K562 (cell line): Measurements from ENCODE around the gene TRDMT1. TPM values are rescaled to one million over a fixed set of nuclear protein-coding genes. Genes with fewer than 3 reads are reported as not detected.

ENCODE experiments used
- ATAC-seq: fragments of 200-7000 bp; cut with Tn5 transposase; 3 replicates; pipeline ENCODE4 v1.9.1; 2020; ENCODE audit warnings: moderate library complexity
- BruUV-seq: library from RNA; stranded (reverse); fragments of 400-500 nt; replicated peaks from 2 replicates; lab custom pipeline; 2021; lab: Mats Ljungman, UMichigan
- CTCF ChIA-PET: fragments of 300-600 bp; formaldehyde crosslinking; extraction: SDS; loops from one replicate; lab custom pipeline; 2021; ENCODE audit warnings: low intra/inter-chr PET ratio; lab: Yijun Ruan, JAX
- POLR2A ChIA-PET: fragments of 300-600, 350-650 bp; sonication (Branson Sonifier 250); formaldehyde crosslinking; extraction: SDS; loops from one replicate; lab custom pipeline; 2021; ENCODE audit warnings: antibody characterized with exemption, inconsistent platforms; lab: Yijun Ruan, JAX
- DNase-seq, 4 experiments: peaks; one replicate each; pipeline versions ENCODE4 v3.0.0 to v3.0.0-alpha.2; 2011 to 2018; ENCODE audit warnings: low spot score in 3 of 4, mixed read lengths in 3 of 4; ENCODE audit errors: extremely low read depth in 1 of 4
- FAIRE-seq: peaks from 2 replicates; lab custom pipeline; 2011; peaks lifted over from hg19 to GRCh38; lab: Jason Lieb, UNC
- H2AFZ ChIP-seq: 2 replicates; pipeline ENCODE4 v1.6.0; 2011; ENCODE audit warnings: low read depth, low read length, control low read depth, inconsistent platforms
- H3K27ac ChIP-seq: fragments of 200-600 bp; 3 replicates; pipeline ENCODE4 v1.8.0; 2011; ENCODE audit warnings: low read depth, mild to moderate bottlenecking, control low read depth, inconsistent platforms, low read length, moderate library complexity, mixed read lengths; ENCODE audit errors: extremely low read depth
- H3K27me3 ChIP-seq, 2 experiments: fragments of 300-600 bp in 1 of 2; 2 replicates in 1 of 2; 3 replicates in 1 of 2; pipeline versions ENCODE4 v1.6.0 to v1.8.0; 2011; ENCODE audit warnings: inconsistent platforms in 2 of 2, low read length in 2 of 2, mild to moderate bottlenecking in 1 of 2, mixed read lengths in 1 of 2, moderate library complexity in 1 of 2; ENCODE audit not compliant: control insufficient read depth in 2 of 2, insufficient read depth in 2 of 2
- H3K36me3 ChIP-seq: fragments of 300-600 bp; 3 replicates; pipeline ENCODE4 v1.8.0; 2011; ENCODE audit warnings: mild to moderate bottlenecking, low read length, inconsistent platforms; ENCODE audit not compliant: control insufficient read depth, insufficient read depth
- H3K4me1 ChIP-seq, 2 experiments: fragments of 200-600 bp in 1 of 2; replicated peaks in 1 of 2; 2 replicates in 1 of 2; 3 replicates in 1 of 2; pipeline versions ENCODE4 v1.5.1 to v1.8.0; 2011; ENCODE audit warnings: inconsistent platforms in 2 of 2, low read length in 2 of 2, mild to moderate bottlenecking in 1 of 2, mixed read lengths in 1 of 2, moderate library complexity in 1 of 2; ENCODE audit not compliant: control insufficient read depth in 2 of 2, insufficient read depth in 2 of 2
- H3K4me2 ChIP-seq: 2 replicates; pipeline ENCODE4 v1.6.1; 2011; ENCODE audit warnings: low read length, control low read depth, inconsistent platforms, mixed read lengths; ENCODE audit not compliant: insufficient read depth
- H3K4me3 ChIP-seq: fragments of 200-600 bp; sonication (generic), shearing (Covaris generic); 2 replicates; pipeline ENCODE4 v1.5.1; 2016; ENCODE audit warnings: control low read depth, inconsistent platforms
- H3K79me2 ChIP-seq: fragments of 200-600 bp; 3 replicates; pipeline ENCODE4 v1.8.0; 2011; ENCODE audit warnings: low read length, inconsistent platforms; ENCODE audit not compliant: control insufficient read depth, insufficient read depth
- H3K9ac ChIP-seq, 2 experiments: 2 replicates each; pipeline versions ENCODE4 v1.6.0 to v1.6.1; 2011; ENCODE audit warnings: low read depth in 2 of 2, low read length in 2 of 2, control low read depth in 1 of 2, inconsistent platforms in 1 of 2, mild to moderate bottlenecking in 1 of 2, mixed read lengths in 1 of 2; ENCODE audit not compliant: insufficient read depth in 1 of 2
- H3K9me1 ChIP-seq: one replicate; pipeline ENCODE4 v1.6.0; 2011; ENCODE audit warnings: inconsistent platforms, mild to moderate bottlenecking, low read length, moderate library complexity; ENCODE audit not compliant: control insufficient read depth, insufficient read depth
- H3K9me3 ChIP-seq: replicated peaks from 2 replicates; pipeline ENCODE4 v1.5.1; 2011; ENCODE audit warnings: low read depth, low read length, inconsistent platforms; ENCODE audit not compliant: control insufficient read depth, insufficient read depth
- H4K20me1 ChIP-seq: replicated peaks from 2 replicates; pipeline ENCODE4 v1.6.1; 2011; ENCODE audit warnings: low read length, inconsistent platforms, mixed read lengths; ENCODE audit not compliant: control insufficient read depth, insufficient read depth
- C11orf30 ChIP-seq: fragments of 450-650 bp; IDR thresholded peaks from 2 replicates; pipeline ENCODE4 v1.6.1; 2016; ENCODE audit warnings: low read depth, mild to moderate bottlenecking
- CSDE1 ChIP-seq, 2 experiments: fragments of 450-650 bp; IDR thresholded peaks; 2 replicates each; pipeline ENCODE4 v1.6.1; 2016; ENCODE audit warnings: mild to moderate bottlenecking in 1 of 2
- DACH1 ChIP-seq: fragments of 450-650 bp; IDR thresholded peaks from 2 replicates; pipeline ENCODE4 v1.6.1; 2018; ENCODE audit not compliant: partially characterized antibody
- EP300 ChIP-seq: IDR thresholded peaks from 2 replicates; pipeline ENCODE4 v1.6.1; 2012; ENCODE audit warnings: low read length, improper control_type of control experiment
- ESRRA ChIP-seq: fragments of 450-650 bp; IDR thresholded peaks from 2 replicates; pipeline ENCODE4 v1.6.1; 2014; ENCODE audit warnings: low read depth, mild to moderate bottlenecking, moderate library complexity, borderline replicate concordance
- EZH2 ChIP-seq: IDR thresholded peaks from 2 replicates; pipeline ENCODE4 v1.6.1; 2012; ENCODE audit warnings: low read depth, mild to moderate bottlenecking, inconsistent platforms, low read length, borderline replicate concordance
- FOXK1 ChIP-seq: sonication (generic); formaldehyde crosslinking; IDR thresholded peaks from 2 replicates; pipeline ENCODE4 v1.8.0; 2022; ENCODE audit warnings: missing genetic modification reagents, mild to moderate bottlenecking, borderline replicate concordance
- FOXO4 ChIP-seq: fragments of 450-650 bp; formaldehyde crosslinking; IDR thresholded peaks from 2 replicates; pipeline ENCODE4 v1.4.0; 2020; ENCODE audit warnings: mild to moderate bottlenecking, moderate library complexity
- HMG20B ChIP-seq: fragments of 250-450 bp; sonication (Bioruptor Pico); IDR thresholded peaks from 2 replicates; pipeline ENCODE4 v1.5.0; 2021; ENCODE audit warnings: mild to moderate bottlenecking
- IRF1 ChIP-seq: sonication (generic); formaldehyde crosslinking; IDR thresholded peaks from 2 replicates; pipeline ENCODE4 v1.8.0; 2022; ENCODE audit warnings: missing genetic modification reagents, mild to moderate bottlenecking, borderline replicate concordance
- JUNB ChIP-seq: fragments of 450-650 bp; formaldehyde crosslinking; conservative IDR thresholded peaks from 2 replicates; pipeline ENCODE4 v1.4.0; 2020; ENCODE audit warnings: mild to moderate bottlenecking
- MIER1 ChIP-seq: fragments of 450-650 bp; IDR thresholded peaks from 2 replicates; pipeline ENCODE4 v1.6.1; 2016; ENCODE audit warnings: antibody characterized with exemption, mild to moderate bottlenecking, low read depth
- NONO ChIP-seq, 2 experiments: fragments of 200-400 bp in 1 of 2; fragments of 450-650 bp in 1 of 2; formaldehyde crosslinking in 1 of 2; IDR thresholded peaks; 2 replicates each; pipeline ENCODE4 v1.6.1; 2017; ENCODE audit warnings: low read depth in 2 of 2, mild to moderate bottlenecking in 2 of 2, moderate library complexity in 2 of 2, low read length in 1 of 2
- PML ChIP-seq: IDR thresholded peaks from 2 replicates; pipeline ENCODE4 v1.6.1; 2012; ENCODE audit warnings: low read length, inconsistent platforms
- RBBP5 ChIP-seq: fragments of 200-600 bp; sonication (generic); IDR thresholded peaks from 2 replicates; pipeline ENCODE4 v1.6.1; 2012; ENCODE audit warnings: borderline replicate concordance, mild to moderate bottlenecking, low read length, control low read depth, inconsistent platforms; ENCODE audit not compliant: insufficient read depth, poor library complexity, severe bottlenecking
- SMAD1 ChIP-seq: fragments of 150-350 bp; IDR thresholded peaks from 2 replicates; pipeline ENCODE4 v1.6.1; 2014; ENCODE audit warnings: low read length, low read depth; ENCODE audit not compliant: partially characterized antibody
- TBL1XR1 ChIP-seq, 2 experiments: IDR thresholded peaks; 2 replicates each; pipeline ENCODE4 v1.6.1; 2012; ENCODE audit warnings: improper control_type of control experiment in 2 of 2, low read length in 2 of 2, mild to moderate bottlenecking in 1 of 2
- ZBTB12 ChIP-seq: fragments of 250-450 bp; sonication (Bioruptor Pico); IDR thresholded peaks from 2 replicates; pipeline ENCODE4 v1.4.0; 2020
- ZNF140 ChIP-seq: fragments of 250-450 bp; sonication (Bioruptor Pico); IDR thresholded peaks from 2 replicates; pipeline ENCODE4 v1.8.0; 2021; ENCODE audit warnings: moderate library complexity, mild to moderate bottlenecking, inconsistent platforms
- ZNF316 ChIP-seq: fragments of 450-650 bp; IDR thresholded peaks from 2 replicates; pipeline ENCODE4 v1.6.1; 2016
- ZNF589 ChIP-seq: fragments of 200-800 bp; sonication (Bioruptor generic); IDR thresholded peaks from 2 replicates; pipeline ENCODE4 v1.6.1; 2016; ENCODE audit warnings: low read depth, missing genetic modification characterization, missing compliant biosample characterization
- WGBS: fragments of 100-300 bp; shearing (Covaris generic); methylation state at CpG from one replicate; pipeline ENCODE4 v1.1.6; 2016; ENCODE audit warnings: low coverage, mixed read lengths; ENCODE audit not compliant: insufficient coverage; ENCODE audit errors: missing lambda C conversion rate; 5-methylcytosine and 5-hydroxymethylcytosine counted together
- in situ Hi-C: fragments of 300-500 bp; cut with MboI; formaldehyde crosslinking; loops from 4 replicates; pipeline ENCODE4 v1.15.0; 2018; ENCODE audit warnings: inconsistent platforms, mixed read lengths
- intact Hi-C: fragments of 100-400 bp; cut with micrococcal nuclease; formaldehyde crosslinking; loops from 2 replicates; pipeline ENCODE4 v1.14.2; 2022
- polyA plus RNA-seq, 8 experiments: library from polyadenylated mRNA; depleted of rRNA in 4 of 8; stranded (reverse) in 5 of 8; unstranded in 3 of 8; fragments of >200 nt; fragmentation: Nextera tagmentation in 2 of 8; fragmentation: Illumina TruSeq in 1 of 8; extraction: Ambion mirVana in 2 of 8; extraction: Trizol in 1 of 8; gene quantifications; 2 replicates each; pipeline versions ENCODE4 v1.2.1 to v1.2.3, GENCODE V29; 2011 to 2014; ENCODE audit warnings: inconsistent platforms in 1 of 8, missing spikeins in 1 of 8
- total RNA-seq, 7 experiments: library from RNA; depleted of rRNA in 6 of 7; stranded (reverse); fragments of >200 nt in 6 of 7; fragmentation: Illumina TruSeq in 2 of 7; extraction: Trizol in 2 of 7; gene quantifications; 2 replicates each; pipeline versions ENCODE4 v1.2.1 to v1.2.3, GENCODE V29; 2011 to 2021; ENCODE audit warnings: low replicate concordance in 1 of 7

Gene TRDMT1
- total and polyA plus RNA-seq, 9 of the 15 experiments (the other 6 are each of a cell fraction or from before 2014, with no cell fraction given): 5.4 to 12.6 (median 9.3) TPM

GRCh38 chr10:17128261-17128660 lies 73.2 kb downstream of the TRDMT1 start:
- H3K27ac ChIP-seq: no peak overlapping the region
- WGBS: 28% methylated on average over 3 of the region's 3 CpGs

More at GRCh38 chr10:17128261-17128660, 73.2 kb downstream of the TRDMT1 start:
- POLR2A ChIA-PET: interaction anchor here (0.7 kb wide), 1 partner anchor 26 kb away, joined by 3 read pairs; no protein-coding TSS in a partner anchor
- TF ChIP-seq SMAD1 (no peak), EP300 (no peak), FOXO4 (no peak), CSDE1 (IDR thresholded peaks at IDR 0.05) (no peak), HMG20B (CRISPR knock-in tag) (no peak), MIER1 (no peak), TBL1XR1 (IDR thresholded peaks at IDR 0.05; ENCODE audit: low read length in 2 of 2) (no peak), C11orf30 (peak; percentile 11; the same call in 1 of the 2 replicates), IRF1 (CRISPR knock-in tag) (no peak), EZH2 (no peak), ZBTB12 (no peak), ZNF589 (CRISPR knock-in tag) (no peak), ZNF316 (peak; percentile 51), DACH1 (no peak), NONO (IDR thresholded peaks at IDR 0.05; ENCODE audit: low read depth in 2 of 2, low read length in 1 of 2) (no peak), ZNF140 (CRISPR knock-in tag) (no peak), RBBP5 (no peak), ESRRA (peak; percentile 57; the same call in 1 of the 2 replicates), JUNB (CRISPR knock-in tag) (no peak), FOXK1 (CRISPR knock-in tag) (no peak), PML (no peak)
- Histone ChIP-seq H3K27me3 (no peaks in the 10 kb centered on the region), H3K4me3 (no peak overlapping the region), H3K79me2 (no peaks in the 10 kb centered on the region), H3K4me1 (0 out of 5 replicates have a peak, but pooled peaks cover 0 to 3% of the 10 kb centered on the region in 2 experiments), H4K20me1 (no peaks in the 10 kb centered on the region), H3K9ac (no peak overlapping the region), H3K4me2 (no peak overlapping the region), H3K9me1 (no peaks in the 10 kb centered on the region), H2AFZ (no peak overlapping the region), H3K36me3 (no peaks in the 10 kb centered on the region), H3K9me3 (no peaks in the 10 kb centered on the region)
- CTCF ChIA-PET: no interaction called here
- DNase-seq (no peak), FAIRE-seq (no peak), ATAC-seq (no peak)
- intact Hi-C loops: no loop called here
- in situ Hi-C loops: no loop called here
- no TSS peak for BruUV-seq
